NB4 (cell line): ENCODE data around the gene CDCA7.

Experiments
- DNase-seq: peaks from one replicate; pipeline ENCODE4 v3.0.0; 2010; ENCODE audit warnings: low read depth
- H3K4me3 ChIP-seq: one replicate; pipeline ENCODE4 v1.5.1; 2011; ENCODE audit warnings: mild to moderate bottlenecking, low read depth, low read length, moderate library complexity
- CTCF ChIP-seq: IDR thresholded peaks from one replicate; pipeline ENCODE4 v1.5.1; 2012; ENCODE audit warnings: low read depth, low read length
- MAX ChIP-seq: IDR thresholded peaks from 2 replicates; pipeline ENCODE4 v1.6.1; 2011; ENCODE audit warnings: low read depth, low read length
- MYC ChIP-seq: IDR thresholded peaks from 2 replicates; pipeline ENCODE4 v1.6.1; 2011; ENCODE audit warnings: low read depth, low read length
- POLR2A ChIP-seq: IDR thresholded peaks from 2 replicates; pipeline ENCODE4 v1.6.1; 2011; ENCODE audit warnings: mild to moderate bottlenecking; ENCODE audit not compliant: insufficient read length; ENCODE audit errors: extremely low read depth

The CDCA7 gene

GRCh38 chr2:173387660-173388059, 33.0 kb downstream of the CDCA7 start:
- no peak overlapping the region for H3K4me3 ChIP-seq
- TF ChIP-seq CTCF, result no peak
- TF ChIP-seq MAX, result no peak
- no peak for TF ChIP-seq POLR2A
- TF ChIP-seq MYC, result no peak
- DNase-seq, result no peak

GRCh38 chr2:173388795-173389194, 34.1 kb downstream of the CDCA7 start:
- TF ChIP-seq MYC (no peak), POLR2A (no peak), CTCF (no peak), MAX (no peak)
- no peak overlapping the region for H3K4me3 ChIP-seq
- DNase-seq, result no peak

- H3K4me3 ChIP-seq, result no peak overlapping the region
- DNase-seq, result no peak
- TF ChIP-seq POLR2A, result no peak
- no peak for TF ChIP-seq CTCF
- no peak for TF ChIP-seq MYC
- TF ChIP-seq MAX, result no peak
Observed at GRCh38 chr2:173390036-173390435, 35.4 kb downstream of the CDCA7 start.

GRCh38 chr2:173392731-173393130, 38.1 kb downstream of the CDCA7 start:
- TF ChIP-seq CTCF (no peak), MYC (no peak), MAX (no peak), POLR2A (no peak)
- H3K4me3 ChIP-seq, result no peak overlapping the region
- no peak for DNase-seq

GRCh38 chr2:173393186-173393585, 38.5 kb downstream of the CDCA7 start:
- no peak for DNase-seq
- TF ChIP-seq POLR2A (no peak), CTCF (no peak), MYC (no peak), MAX (no peak)
- no peak overlapping the region for H3K4me3 ChIP-seq

- no peak for TF ChIP-seq CTCF
- TF ChIP-seq MAX, result no peak
- no peak for TF ChIP-seq POLR2A
- no peak for TF ChIP-seq MYC
- H3K4me3 ChIP-seq, result no peak overlapping the region
- DNase-seq, result no peak
Observed at GRCh38 chr2:173393636-173394035, 39.0 kb downstream of the CDCA7 start.
